ENCODE data around the gene RORC. TPM values are rescaled to one million over a fixed set of nuclear protein-coding genes. Genes with fewer than 3 reads are reported as not detected.
A peak's percentile ranks its signal among the peaks of the same experiment; 100 is the strongest.

Gene RORC
- total RNA-seq, 1 donor from 2014 or later, result not detected

- H3K36me3 Mint-ChIP-seq (ENCODE audit: insufficient read depth), result no peaks in the 10 kb centered on the region
- peaks cover 28% of the 10 kb centered on the region for H3K27me3 Mint-ChIP-seq
- H3K4me3 Mint-ChIP-seq (ENCODE audit: low read depth), result no peak overlapping the region
- peaks cover 21% of the 10 kb centered on the region for H3K4me1 Mint-ChIP-seq (ENCODE audit: low read depth)
- H3K27ac Mint-ChIP-seq, result no peak overlapping the region
- no peak for DNase-seq (ENCODE audit: low spot score, unreplicated experiment)
- H3K9me3 Mint-ChIP-seq (ENCODE audit: low read depth), result no peaks in the 10 kb centered on the region
- no peak for TF ChIP-seq CTCF (IDR thresholded peaks at IDR 0.05; ENCODE audit: unreplicated experiment)
Observed at GRCh38 chr1:151837884-151838221, 6.3 kb upstream of the RORC start.

DNA sequence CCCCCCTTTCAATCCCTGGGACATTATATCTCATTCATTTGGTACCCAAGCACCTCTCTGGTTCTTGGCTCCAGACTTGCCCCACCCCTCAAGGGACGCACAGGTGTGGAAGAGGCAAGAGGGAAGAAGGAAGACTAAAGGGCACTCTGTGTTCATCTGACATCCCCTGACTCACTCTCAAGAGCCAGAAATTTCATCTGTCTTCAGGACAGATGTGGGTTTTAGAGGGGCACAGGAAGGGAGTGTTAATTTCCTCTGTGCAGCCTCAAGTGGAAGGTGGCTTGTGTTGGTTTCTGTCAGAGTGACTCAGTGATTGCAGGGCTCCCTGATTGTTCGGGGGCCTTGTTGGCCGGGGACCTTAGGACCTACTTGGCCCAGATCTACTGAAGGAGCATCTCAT, 5.6 kb upstream of the RORC start:
- no peak for TF ChIP-seq CTCF (IDR thresholded peaks at IDR 0.05; ENCODE audit: unreplicated experiment)
- H3K9me3 Mint-ChIP-seq (ENCODE audit: low read depth), result no peaks in the 10 kb centered on the region
- peaks cover 30% of the 10 kb centered on the region for H3K27me3 Mint-ChIP-seq
- peak overlapping the region; percentile 6 for H3K4me3 Mint-ChIP-seq (ENCODE audit: low read depth)
- H3K27ac Mint-ChIP-seq, result no peak overlapping the region
- H3K36me3 Mint-ChIP-seq (ENCODE audit: insufficient read depth), result no peaks in the 10 kb centered on the region
- DNase-seq (ENCODE audit: low spot score, unreplicated experiment), result no peak
- H3K4me1 Mint-ChIP-seq (ENCODE audit: low read depth), result peaks cover 21% of the 10 kb centered on the region

GRCh38 chr1:151835596-151835995, 4.0 kb upstream of the RORC start:
- peaks cover 14% of the 10 kb centered on the region for H3K4me1 Mint-ChIP-seq (ENCODE audit: low read depth)
- no peak overlapping the region for H3K4me3 Mint-ChIP-seq (ENCODE audit: low read depth)
- H3K27me3 Mint-ChIP-seq, result peaks cover 34% of the 10 kb centered on the region
- DNase-seq (ENCODE audit: low spot score, unreplicated experiment), result no peak
- H3K9me3 Mint-ChIP-seq (ENCODE audit: low read depth), result no peaks in the 10 kb centered on the region
- no peak for TF ChIP-seq CTCF (IDR thresholded peaks at IDR 0.05; ENCODE audit: unreplicated experiment)
- peak overlapping the region; percentile 79 for H3K27ac Mint-ChIP-seq
- no peaks in the 10 kb centered on the region for H3K36me3 Mint-ChIP-seq (ENCODE audit: insufficient read depth)

- no peak for TF ChIP-seq CTCF (IDR thresholded peaks at IDR 0.05; ENCODE audit: unreplicated experiment)
- peaks cover 10% of the 10 kb centered on the region for H3K4me1 Mint-ChIP-seq (ENCODE audit: low read depth)
- no peak overlapping the region for H3K4me3 Mint-ChIP-seq (ENCODE audit: low read depth)
- no peak for DNase-seq (ENCODE audit: low spot score, unreplicated experiment)
- no peaks in the 10 kb centered on the region for H3K9me3 Mint-ChIP-seq (ENCODE audit: low read depth)
- H3K27ac Mint-ChIP-seq, result no peak overlapping the region
- peaks cover 27% of the 10 kb centered on the region for H3K27me3 Mint-ChIP-seq
- no peaks in the 10 kb centered on the region for H3K36me3 Mint-ChIP-seq (ENCODE audit: insufficient read depth)
Observed at GRCh38 chr1:151834239-151834638, 2.6 kb upstream of the RORC start.

- H3K4me1 Mint-ChIP-seq (ENCODE audit: low read depth), result peaks cover 13% of the 10 kb centered on the region
- no peak for DNase-seq (ENCODE audit: low spot score, unreplicated experiment)
- peaks cover 25% of the 10 kb centered on the region for H3K27me3 Mint-ChIP-seq
- no peak overlapping the region for H3K27ac Mint-ChIP-seq
- H3K36me3 Mint-ChIP-seq (ENCODE audit: insufficient read depth), result no peaks in the 10 kb centered on the region
- H3K4me3 Mint-ChIP-seq (ENCODE audit: low read depth), result no peak overlapping the region
- no peak for TF ChIP-seq CTCF (IDR thresholded peaks at IDR 0.05; ENCODE audit: unreplicated experiment)
- H3K9me3 Mint-ChIP-seq (ENCODE audit: low read depth), result no peaks in the 10 kb centered on the region
Observed at GRCh38 chr1:151833172-151833900, 1.7 kb upstream of the RORC start.
